Measurements from ENCODE around the gene LRRC4C. TPM values are rescaled to one million over a fixed set of nuclear protein-coding genes. Genes with fewer than 3 reads are reported as not detected.

The LRRC4C gene
- total RNA-seq, 6 donors from 2014 or later: 0.37 to 1.2 (median 1.0) TPM; not detected in 2

DNA sequence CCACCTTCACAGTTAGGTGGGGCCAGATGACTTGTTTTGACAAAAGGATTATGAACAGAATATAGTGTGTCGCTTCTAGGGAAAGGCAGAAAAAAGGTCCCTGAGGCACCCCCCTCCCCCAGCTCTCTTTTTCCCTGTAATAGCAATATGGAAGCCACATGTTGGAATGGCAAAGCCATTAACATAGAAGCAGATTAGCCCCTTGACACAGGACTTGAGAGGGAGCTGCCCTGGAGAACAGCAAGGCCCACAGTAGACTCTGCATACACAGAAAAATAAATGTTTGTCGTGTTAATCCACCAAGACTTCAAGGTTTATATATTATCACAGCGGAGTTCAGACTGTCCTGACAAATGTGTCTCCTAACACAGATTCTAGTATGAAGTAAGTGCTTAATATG is 1222.9 kb downstream of the LRRC4C start:
- 86 to 90% methylated on average over 3 of the region's 3 CpGs for WGBS, 2 donors

DNA sequence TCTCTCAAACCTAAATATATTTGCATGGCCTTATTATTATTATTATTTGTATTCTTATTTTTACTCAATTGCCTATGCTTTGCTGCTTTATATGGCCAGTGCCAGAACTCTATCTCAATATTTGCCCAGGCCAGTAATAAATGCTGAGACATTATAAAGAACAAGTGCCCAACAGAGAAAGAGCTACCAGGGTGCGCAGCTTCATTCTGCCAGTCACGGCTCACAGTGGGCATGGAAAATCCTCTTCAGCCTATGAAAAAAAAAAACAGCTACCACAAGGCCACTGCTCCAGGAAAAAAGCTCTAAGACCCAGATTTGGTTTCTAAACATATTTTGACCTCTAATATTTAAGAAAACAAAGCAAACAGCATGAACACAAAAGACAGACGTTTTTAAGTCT is 1223.6 kb downstream of the LRRC4C start:
- no peaks in the 10 kb centered on the region for H3K27me3 ChIP-seq
- 68 to 80% methylated on average over 3 of the region's 3 CpGs for WGBS, 2 donors
- TF ChIP-seq, protein P1, sequence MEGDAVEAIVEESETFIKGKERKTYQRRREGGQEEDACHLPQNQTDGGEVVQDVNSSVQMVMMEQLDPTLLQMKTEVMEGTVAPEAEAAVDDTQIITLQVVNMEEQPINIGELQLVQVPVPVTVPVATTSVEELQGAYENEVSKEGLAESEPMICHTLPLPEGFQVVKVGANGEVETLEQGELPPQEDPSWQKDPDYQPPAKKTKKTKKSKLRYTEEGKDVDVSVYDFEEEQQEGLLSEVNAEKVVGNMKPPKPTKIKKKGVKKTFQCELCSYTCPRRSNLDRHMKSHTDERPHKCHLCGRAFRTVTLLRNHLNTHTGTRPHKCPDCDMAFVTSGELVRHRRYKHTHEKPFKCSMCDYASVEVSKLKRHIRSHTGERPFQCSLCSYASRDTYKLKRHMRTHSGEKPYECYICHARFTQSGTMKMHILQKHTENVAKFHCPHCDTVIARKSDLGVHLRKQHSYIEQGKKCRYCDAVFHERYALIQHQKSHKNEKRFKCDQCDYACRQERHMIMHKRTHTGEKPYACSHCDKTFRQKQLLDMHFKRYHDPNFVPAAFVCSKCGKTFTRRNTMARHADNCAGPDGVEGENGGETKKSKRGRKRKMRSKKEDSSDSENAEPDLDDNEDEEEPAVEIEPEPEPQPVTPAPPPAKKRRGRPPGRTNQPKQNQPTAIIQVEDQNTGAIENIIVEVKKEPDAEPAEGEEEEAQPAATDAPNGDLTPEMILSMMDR (IDR thresholded peaks at IDR 0.05): no peak
- no peak for TF ChIP-seq EP300 (IDR thresholded peaks at IDR 0.05)
- TF ChIP-seq POLR2AphosphoS5 (IDR thresholded peaks at IDR 0.05): no peak
- TF ChIP-seq POLR2A (IDR thresholded peaks at IDR 0.05): no peak
- no peak overlapping the region for H3K4me3 ChIP-seq
- no peak for ATAC-seq (ENCODE audit: low FRiP score in 2 of 2)
- no peaks in the 10 kb centered on the region for H3K4me1 ChIP-seq
- no peak overlapping the region for H3K27ac ChIP-seq
- no peaks in the 10 kb centered on the region for H3K9me3 ChIP-seq
- no peaks in the 10 kb centered on the region for H3K36me3 ChIP-seq
- DNase-seq: no peak

More for the DNA sequence above, 1222.9 kb downstream of the LRRC4C start:
- no peaks in the 10 kb centered on the region for H3K9me3 ChIP-seq
- H3K27me3 ChIP-seq: no peaks in the 10 kb centered on the region
- TF ChIP-seq POLR2A (IDR thresholded peaks at IDR 0.05) (no peak), POLR2AphosphoS5 (IDR thresholded peaks at IDR 0.05) (no peak), EP300 (IDR thresholded peaks at IDR 0.05) (no peak)
- TF ChIP-seq, protein P1 (IDR thresholded peaks at IDR 0.05): no peak
- DNase-seq (no peak), ATAC-seq (ENCODE audit: low FRiP score in 2 of 2) (no peak)
- no peaks in the 10 kb centered on the region for H3K4me1 ChIP-seq
- no peaks in the 10 kb centered on the region for H3K36me3 ChIP-seq
- H3K4me3 ChIP-seq: no peak overlapping the region
- H3K27ac ChIP-seq: no peak overlapping the region

DNA sequence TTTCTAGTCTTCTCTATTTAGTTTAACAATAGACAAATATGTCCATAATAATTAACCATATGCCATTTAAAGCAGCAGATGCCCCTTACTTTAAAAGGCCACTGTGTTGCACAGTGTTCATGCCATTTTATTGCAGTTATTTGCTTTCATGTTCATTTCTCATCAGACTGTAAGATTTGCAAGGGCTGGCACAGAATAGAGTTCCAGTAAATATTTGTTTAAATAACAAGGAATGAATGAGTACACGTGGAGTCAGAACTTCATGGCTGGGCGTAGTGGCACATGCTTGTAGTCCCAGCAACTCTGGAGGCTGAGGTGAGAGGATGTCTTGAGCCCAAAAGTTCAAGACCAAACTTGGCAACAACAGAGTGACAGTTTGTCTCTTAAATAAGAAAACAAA is 1228.6 kb downstream of the LRRC4C start:
- DNase-seq (no peak), ATAC-seq (ENCODE audit: low FRiP score in 2 of 2) (no peak)
- no peak overlapping the region for H3K27ac ChIP-seq
- TF ChIP-seq, protein P1 (IDR thresholded peaks at IDR 0.05): no peak
- no peak for TF ChIP-seq POLR2A (IDR thresholded peaks at IDR 0.05)
- no peak for TF ChIP-seq POLR2AphosphoS5 (IDR thresholded peaks at IDR 0.05)
- no peak for TF ChIP-seq EP300 (IDR thresholded peaks at IDR 0.05)
- 68 to 76% methylated on average over 2 of the region's 2 CpGs for WGBS, 2 donors
- no peaks in the 10 kb centered on the region for H3K27me3 ChIP-seq
- H3K36me3 ChIP-seq: no peaks in the 10 kb centered on the region
- H3K4me3 ChIP-seq: no peak overlapping the region
- H3K9me3 ChIP-seq: no peaks in the 10 kb centered on the region
- no peaks in the 10 kb centered on the region for H3K4me1 ChIP-seq

DNA sequence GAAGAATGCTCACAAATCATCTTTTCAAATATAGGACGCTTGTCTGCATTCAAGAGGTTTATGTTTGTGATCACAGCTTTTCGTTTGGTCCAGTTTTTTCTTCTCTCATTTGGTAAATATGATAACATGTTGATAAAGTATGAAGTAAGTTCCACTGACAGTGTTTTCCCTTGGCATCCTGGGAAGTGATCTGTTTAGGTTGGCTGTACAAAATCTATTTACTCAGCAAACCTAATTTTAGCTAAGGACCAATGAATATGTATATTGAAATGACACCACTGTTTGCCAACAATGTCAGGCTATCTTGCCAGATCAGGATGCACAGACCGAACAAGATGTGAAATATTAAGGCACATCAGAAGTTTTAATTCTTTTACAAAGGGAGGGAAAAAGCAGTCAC is 1230.8 kb downstream of the LRRC4C start:
- no peak for TF ChIP-seq POLR2A (IDR thresholded peaks at IDR 0.05)
- TF ChIP-seq POLR2AphosphoS5 (IDR thresholded peaks at IDR 0.05): no peak
- TF ChIP-seq, protein P1 (IDR thresholded peaks at IDR 0.05): no peak
- no peak for TF ChIP-seq EP300 (IDR thresholded peaks at IDR 0.05)
- DNase-seq (no peak), ATAC-seq (ENCODE audit: low FRiP score in 2 of 2) (no peak)
- Histone ChIP-seq H3K4me3 (no peak overlapping the region), H3K4me1 (no peaks in the 10 kb centered on the region), H3K9me3 (no peaks in the 10 kb centered on the region), H3K27me3 (no peaks in the 10 kb centered on the region), H3K36me3 (no peaks in the 10 kb centered on the region), H3K27ac (no peak overlapping the region)
- WGBS, 2 donors: 51 to 56% methylated on average over 3 of the region's 3 CpGs

DNA sequence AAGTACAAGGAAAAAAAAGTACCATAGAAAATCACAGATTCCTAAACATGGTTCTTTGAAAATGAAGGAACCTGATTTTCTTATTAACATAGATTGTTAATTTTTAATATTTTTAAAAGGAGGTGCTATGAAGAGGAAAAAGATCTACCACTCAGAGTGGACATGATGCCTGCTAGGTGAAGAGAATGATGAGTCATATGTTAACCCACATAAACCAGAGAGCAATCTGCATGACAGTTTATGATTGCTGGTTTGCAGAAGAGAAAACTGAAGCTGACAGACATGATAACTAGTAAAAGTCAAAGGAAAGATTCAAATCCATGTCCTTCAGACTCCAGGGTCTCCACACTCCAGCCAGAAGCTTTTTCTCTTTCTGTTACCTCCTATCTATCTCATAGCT is 1231.7 kb downstream of the LRRC4C start:
- H3K4me3 ChIP-seq: no peak overlapping the region
- no peaks in the 10 kb centered on the region for H3K36me3 ChIP-seq
- H3K27ac ChIP-seq: no peak overlapping the region
- DNase-seq: no peak
- no peak for TF ChIP-seq EP300 (IDR thresholded peaks at IDR 0.05)
- TF ChIP-seq, protein P1 (IDR thresholded peaks at IDR 0.05): no peak
- no peak for TF ChIP-seq POLR2AphosphoS5 (IDR thresholded peaks at IDR 0.05)
- no peak for TF ChIP-seq POLR2A (IDR thresholded peaks at IDR 0.05)
- H3K27me3 ChIP-seq: no peaks in the 10 kb centered on the region
- no peaks in the 10 kb centered on the region for H3K4me1 ChIP-seq
- H3K9me3 ChIP-seq: no peaks in the 10 kb centered on the region
- no peak for ATAC-seq (ENCODE audit: low FRiP score in 2 of 2)
